Stimulated activated CD8-positive, alpha-beta memory T cell treated with anti-CD3 and anti-CD28 coated beads, Interleukin-12 subunit alpha, Interleukin-12 subunit beta, amount 100 ng/mL, for 24 hours (primary cell): ENCODE measurements around the gene TMEM163.

ENCODE experiments used
- DNase-seq: peaks from one replicate; pipeline ENCODE4 v3.0.0-alpha.2; 2020; ENCODE audit errors: extremely low read depth

Gene TMEM163

DNA sequence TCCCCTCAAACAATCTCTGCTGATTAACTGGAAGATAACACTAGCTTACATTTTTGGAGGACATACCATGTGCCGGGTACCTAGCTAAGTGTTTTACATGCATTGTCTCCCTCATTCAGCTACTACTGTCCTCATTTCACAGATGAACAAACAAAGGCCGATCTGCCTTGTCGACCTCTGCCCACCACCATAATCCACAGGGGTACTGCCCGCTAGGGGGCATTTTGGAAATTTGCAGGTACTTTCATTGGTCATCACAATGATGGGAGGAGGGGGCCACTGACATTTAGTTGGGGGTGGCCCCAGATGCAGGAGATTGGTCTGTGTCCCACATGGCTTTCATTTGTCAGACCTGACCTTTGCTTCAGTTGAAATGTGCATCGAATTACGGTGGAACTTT lies 3.9 kb upstream of the TMEM163 start:
- DNase-seq, result no peak

DNA sequence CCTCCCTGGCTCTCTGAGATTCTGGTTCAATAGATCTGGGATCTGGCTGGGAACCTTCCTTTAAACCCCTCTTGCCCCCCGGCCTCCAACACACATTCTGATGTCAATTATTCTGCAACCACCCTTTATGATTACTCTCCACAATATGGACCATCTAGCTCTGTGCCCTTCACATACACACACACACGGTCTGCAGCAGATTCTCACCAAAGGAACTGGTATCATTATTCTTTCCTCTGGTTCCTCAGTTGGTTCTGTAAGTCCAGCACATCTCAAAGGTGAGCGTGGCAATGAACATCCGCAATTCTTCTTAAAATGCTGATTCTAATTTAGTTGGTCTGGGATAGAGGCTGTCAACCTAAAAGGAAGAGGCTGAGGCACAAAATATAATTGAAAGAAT lies 2.8 kb upstream of the TMEM163 start:
- no peak for DNase-seq

- DNase-seq, result no peak
Measured at GRCh38 chr2:134718023-134718816, 580 bp downstream of the TMEM163 start.

DNA sequence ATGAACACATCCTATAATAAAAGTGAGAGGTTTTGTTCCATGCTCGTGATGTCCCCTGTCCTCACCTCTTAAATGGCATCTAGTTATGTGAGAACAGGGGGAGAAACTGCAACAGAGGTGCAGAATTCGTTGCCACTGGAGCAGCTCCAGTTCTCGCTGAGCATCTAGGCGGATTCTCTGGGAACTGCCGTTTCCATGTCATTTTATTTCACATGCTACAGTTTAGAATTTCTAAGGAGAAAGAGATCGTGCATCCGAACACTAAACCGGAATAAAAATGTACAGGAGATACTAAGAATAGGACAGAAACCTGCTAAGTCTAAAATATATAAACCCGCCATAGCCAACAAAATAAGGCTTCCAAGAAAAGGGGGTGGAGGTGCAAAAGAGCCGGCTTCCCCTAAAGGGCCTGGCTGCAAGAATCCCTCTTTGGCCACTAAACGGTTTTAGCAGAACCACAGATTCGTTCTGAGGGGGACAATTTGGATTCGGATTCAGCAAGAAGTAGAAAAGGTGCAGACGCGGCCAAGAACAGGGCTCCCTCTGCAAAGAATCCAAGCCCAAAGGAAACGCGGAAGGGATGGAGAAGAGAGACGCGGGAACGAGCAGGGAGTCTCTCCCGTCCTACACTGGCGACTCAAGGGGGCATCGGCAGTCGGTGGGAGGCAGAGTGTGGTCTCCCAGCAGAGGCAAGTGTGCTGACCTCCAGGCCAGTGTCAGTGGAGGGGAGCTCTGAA lies 1.3 kb downstream of the TMEM163 start:
- no peak for DNase-seq

DNA sequence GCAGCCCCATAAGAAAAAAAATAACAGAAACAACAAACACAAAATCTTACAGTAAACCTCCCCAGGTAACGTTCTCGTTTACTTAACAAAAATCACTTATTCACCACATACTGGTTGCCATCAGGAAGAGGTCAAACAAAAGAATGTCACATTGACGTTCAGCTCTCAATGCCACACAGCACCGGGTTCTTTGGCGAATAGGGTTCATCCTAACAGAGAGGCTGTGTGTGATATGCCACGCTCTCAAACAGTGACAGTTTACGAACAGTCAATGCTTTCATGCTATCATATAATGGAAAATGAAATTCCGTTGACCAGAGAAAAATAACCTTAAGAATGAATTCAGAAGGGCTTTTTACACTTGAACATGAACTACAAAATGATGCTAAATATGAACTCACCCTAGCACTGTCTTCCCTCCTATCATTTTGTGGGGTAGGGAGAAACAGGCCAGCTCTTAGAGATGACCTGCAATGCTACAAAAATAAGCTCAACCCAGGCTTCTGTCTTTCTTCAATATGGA lies 2.0 kb downstream of the TMEM163 start:
- no peak for DNase-seq

- DNase-seq, result no peak
Measured at GRCh38 chr2:134715932-134716643, 2.7 kb downstream of the TMEM163 start.

DNA sequence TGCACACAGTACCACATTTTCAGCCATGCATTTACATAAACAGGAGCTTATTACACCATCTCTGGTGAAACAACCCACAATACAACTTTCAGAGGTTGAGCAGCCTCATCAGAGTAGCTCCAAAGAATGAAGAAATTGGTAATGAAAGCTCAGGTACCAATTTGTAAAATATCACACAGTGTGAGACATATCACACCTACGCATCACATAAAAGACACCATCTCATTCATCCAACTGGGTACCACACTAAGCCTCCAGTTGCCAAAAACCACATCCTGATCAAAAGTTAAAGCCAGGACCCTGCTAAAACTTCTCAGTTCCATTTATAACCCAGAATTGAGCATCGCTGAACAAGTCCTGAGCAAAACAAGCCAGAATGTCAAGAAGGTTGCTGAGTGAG lies 4.6 kb downstream of the TMEM163 start:
- DNase-seq, result no peak

DNA sequence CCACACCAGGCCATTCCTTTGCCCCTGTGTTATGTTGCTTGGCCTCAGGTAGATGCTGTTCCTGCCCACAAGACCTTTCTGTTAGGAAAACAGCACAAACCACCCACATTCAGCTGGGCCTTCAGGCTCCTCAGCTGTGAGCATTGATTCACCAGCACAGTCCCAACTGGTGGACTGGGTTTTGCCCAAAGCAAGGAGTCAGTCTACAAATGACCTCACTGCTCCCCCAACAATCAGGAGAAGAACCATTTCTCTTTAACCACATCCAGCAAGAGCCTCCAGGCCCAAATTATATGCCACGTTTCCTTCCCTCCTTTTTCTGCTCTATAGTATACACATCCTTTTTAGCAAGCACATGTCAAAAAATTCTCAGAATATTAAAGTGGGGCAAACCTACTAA lies 5.2 kb downstream of the TMEM163 start:
- DNase-seq, result no peak

GRCh38 chr2:134713176-134713575 lies 5.6 kb downstream of the TMEM163 start:
- no peak for DNase-seq

GRCh38 chr2:134712736-134713135 lies 6.1 kb downstream of the TMEM163 start:
- DNase-seq, result no peak

DNA sequence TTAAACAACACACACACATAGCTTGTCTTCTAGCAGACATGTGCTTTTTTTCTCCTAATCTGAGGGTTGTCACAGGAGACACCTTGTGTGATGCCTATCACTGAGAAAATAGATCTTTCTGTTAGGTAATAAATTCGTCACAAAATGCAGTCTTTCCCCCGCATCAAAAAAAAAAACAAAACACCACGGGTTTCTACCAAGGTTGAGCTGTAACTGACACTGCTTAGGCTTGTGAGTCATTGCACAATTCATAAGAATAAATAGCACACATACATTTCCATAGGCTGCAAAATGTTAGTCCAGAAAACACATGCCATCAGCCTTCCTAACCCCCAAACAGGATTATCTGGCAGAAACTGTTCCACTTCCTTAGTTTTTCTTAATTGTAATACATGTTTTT lies 6.5 kb downstream of the TMEM163 start:
- DNase-seq, result no peak

- DNase-seq, result no peak
Measured at GRCh38 chr2:134711692-134712091, 7.1 kb downstream of the TMEM163 start.

GRCh38 chr2:134707330-134707676 lies 11.5 kb downstream of the TMEM163 start:
- DNase-seq, result no peak

- DNase-seq, result no peak
Measured at GRCh38 chr2:134706587-134707329, 12.0 kb downstream of the TMEM163 start.

DNA sequence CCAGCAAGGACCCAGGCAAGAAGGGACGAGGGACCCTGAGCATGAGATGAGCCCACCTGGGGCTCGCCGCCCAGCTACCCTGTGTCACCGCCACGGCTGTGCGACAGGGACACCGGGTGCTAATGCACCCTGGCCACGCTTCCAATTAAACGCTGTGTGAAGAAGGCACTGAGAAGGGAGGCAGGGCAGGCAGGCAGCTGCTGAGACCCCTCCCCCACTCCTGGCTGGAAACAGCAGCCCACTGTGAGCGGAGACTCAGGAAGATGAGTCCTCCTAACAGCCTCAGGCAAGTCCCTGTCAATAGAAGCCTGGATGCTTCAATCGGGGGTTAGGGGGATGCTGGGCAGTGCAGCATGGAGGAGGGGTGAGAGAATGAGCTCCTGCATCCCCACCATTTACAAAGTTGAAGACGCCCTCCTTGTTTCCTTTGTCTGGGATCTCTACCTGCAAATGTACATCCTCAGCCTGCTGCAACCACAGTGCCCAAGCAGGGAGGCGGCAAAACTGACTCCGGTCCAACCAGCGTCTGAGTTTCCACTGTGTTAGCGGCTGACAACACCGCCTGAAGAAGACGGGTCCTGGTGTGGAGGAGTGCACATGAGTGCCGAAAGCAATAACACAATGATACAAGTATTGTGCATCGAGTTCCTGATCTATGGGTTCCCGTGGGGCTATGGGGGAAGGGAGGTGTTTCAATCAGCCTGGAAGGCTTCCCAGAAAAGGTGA lies 12.8 kb downstream of the TMEM163 start:
- DNase-seq, result no peak

DNA sequence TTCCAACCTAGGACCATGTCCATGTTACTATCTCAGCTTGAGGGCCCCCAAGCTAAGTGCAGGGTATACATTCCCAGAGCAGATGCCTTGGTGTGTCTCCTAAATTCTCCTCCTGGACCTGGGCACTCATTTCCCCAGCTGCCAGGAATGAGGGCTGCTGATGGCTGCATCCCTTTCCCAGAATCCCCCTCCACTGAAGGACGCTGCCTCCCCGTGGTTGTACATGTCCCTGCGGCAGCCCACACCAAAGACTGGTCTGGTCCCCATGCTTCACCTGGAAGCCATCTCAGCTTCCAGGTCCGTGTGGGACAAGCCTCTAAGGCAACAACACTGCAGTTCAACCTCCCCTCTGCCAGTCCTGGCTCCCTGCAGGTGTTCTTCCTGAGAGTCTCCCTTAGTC lies 14.6 kb downstream of the TMEM163 start:
- no peak for DNase-seq

DNA sequence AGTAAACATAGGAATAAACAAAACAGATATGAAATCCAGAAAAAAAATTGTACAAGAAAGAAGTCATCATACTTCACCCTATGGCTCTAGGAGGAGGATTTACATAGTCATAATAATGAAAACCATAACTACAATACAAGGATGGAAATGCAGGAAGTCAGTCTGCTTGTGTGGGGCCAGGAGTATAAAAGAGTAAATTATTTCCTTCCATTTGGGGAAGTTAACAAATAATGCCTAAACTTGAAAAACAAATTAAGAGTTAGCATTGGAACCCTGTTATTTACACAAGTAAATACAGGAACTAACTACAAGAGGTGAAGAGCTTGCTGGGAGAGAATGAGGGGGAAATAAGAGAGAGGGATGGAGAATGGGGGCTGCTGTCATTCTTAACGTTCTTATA lies 15.4 kb downstream of the TMEM163 start:
- DNase-seq, result no peak

- DNase-seq, result no peak
Measured at GRCh38 chr2:134700730-134701129, 18.1 kb downstream of the TMEM163 start.

- DNase-seq, result no peak
Measured at GRCh38 chr2:134694411-134694810, 24.4 kb downstream of the TMEM163 start.

DNA sequence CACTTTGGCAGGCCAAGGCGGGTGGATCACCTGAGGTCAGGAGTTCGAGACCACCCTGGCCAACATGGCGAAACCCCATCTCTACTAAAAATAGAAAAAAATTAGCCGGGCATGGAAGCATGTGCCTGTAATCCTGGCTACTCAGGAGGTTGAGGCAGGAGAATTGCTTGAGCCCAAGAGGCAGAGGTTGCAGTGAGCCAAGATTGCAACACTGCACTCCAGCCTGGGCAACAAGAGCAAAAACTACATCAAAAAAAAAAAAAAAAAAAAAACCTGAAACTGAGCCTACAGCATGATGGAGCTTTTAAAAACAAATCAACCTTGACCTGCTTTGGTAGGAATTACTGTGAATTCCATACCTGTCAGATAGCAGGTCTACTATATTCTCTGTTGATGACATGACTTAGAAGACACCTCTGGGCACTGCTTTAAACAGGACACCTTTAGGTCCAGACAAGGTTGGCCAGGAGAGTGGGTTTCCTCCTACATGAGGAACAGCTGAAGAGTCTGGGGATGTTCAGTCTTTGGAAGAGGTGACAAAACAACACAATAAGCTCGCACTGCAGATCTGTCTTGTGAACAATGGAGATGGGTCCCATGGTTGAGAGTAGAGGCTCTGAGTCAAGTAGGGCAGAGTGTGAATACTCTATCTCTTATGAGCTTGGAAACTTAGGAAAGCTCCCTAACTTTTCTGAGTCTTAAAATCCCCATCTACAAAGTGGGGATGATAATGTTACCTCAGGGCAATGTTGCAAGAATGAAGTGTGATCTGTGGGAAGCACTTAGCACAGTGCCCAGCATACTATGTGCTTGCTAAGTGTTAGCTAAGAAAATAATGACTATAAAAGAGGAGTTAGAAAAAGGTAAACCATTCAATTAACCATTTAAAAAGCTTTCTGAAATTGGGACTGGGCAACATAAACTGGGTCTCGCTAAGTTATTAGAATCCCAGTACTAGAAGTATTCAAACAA lies 25.2 kb downstream of the TMEM163 start:
- DNase-seq, result no peak
